ENCODE data around the gene GMDS. TPM values are rescaled to one million over a fixed set of nuclear protein-coding genes. Genes with fewer than 3 reads are reported as not detected.

The GMDS gene
- total RNA-seq, 1 donor from 2014 or later: 30.2 TPM

DNA sequence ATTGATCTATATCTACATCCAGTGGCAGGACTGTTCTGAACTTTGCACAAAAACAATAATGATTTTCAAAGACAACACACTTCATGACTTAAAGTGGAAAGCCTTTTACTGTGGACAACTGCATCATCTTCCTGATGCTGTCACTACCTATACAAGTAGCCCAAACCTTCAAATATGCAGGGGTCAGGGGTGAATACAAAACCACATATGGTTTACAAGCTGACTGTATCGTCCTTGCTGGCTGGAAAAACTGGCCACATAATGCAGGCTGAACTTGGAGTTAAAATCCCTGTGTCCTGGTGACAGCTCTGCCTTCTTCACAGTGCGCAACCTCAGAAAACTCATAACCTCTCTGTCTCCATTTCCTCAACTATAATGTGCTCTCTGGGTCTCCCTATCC, 128.9 kb downstream of the GMDS start:
- H3K4me1 ChIP-seq: no peaks in the 10 kb centered on the region
- no peak for DNase-seq (ENCODE audit: extremely low spot score in 2 of 2)
- H3K27me3 ChIP-seq: no peaks in the 10 kb centered on the region
- no peak overlapping the region for H3K27ac ChIP-seq
- H3K4me3 ChIP-seq: no peak overlapping the region
- H3K9me3 ChIP-seq: no peaks in the 10 kb centered on the region
- no peaks in the 10 kb centered on the region for H3K36me3 ChIP-seq
- TF ChIP-seq POLR2AphosphoS5 (IDR thresholded peaks at IDR 0.05; ENCODE audit: insufficient read depth in 1 of 2, low read depth in 1 of 2) (no peak), POLR2A (IDR thresholded peaks at IDR 0.05) (no peak)
- TF ChIP-seq, protein P1, sequence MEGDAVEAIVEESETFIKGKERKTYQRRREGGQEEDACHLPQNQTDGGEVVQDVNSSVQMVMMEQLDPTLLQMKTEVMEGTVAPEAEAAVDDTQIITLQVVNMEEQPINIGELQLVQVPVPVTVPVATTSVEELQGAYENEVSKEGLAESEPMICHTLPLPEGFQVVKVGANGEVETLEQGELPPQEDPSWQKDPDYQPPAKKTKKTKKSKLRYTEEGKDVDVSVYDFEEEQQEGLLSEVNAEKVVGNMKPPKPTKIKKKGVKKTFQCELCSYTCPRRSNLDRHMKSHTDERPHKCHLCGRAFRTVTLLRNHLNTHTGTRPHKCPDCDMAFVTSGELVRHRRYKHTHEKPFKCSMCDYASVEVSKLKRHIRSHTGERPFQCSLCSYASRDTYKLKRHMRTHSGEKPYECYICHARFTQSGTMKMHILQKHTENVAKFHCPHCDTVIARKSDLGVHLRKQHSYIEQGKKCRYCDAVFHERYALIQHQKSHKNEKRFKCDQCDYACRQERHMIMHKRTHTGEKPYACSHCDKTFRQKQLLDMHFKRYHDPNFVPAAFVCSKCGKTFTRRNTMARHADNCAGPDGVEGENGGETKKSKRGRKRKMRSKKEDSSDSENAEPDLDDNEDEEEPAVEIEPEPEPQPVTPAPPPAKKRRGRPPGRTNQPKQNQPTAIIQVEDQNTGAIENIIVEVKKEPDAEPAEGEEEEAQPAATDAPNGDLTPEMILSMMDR (IDR thresholded peaks at IDR 0.05): no peak
- intact Hi-C loops (cut with DNase I): no loop called here

DNA sequence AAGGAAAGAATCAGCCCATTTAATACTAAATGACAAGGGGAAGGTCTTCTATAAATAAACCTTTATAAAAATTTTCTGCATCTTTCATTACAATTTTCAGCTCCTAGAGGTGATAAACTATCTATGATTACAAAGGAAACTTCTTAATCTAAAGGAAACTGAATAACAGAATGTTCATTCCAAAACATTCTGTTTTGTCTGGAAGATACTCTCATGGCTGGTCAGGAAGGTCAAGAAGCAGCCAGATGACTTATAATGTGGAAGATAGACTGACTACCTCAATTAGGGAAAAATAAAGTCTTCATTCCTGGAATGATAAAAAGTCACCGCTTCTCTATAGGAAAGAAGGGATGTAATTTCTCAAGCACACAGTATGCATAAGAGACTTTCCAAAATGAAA, 131.3 kb downstream of the GMDS start:
- Histone ChIP-seq H3K27me3 (no peaks in the 10 kb centered on the region), H3K27ac (no peak overlapping the region), H3K9me3 (no peaks in the 10 kb centered on the region), H3K4me3 (no peak overlapping the region), H3K4me1 (no peaks in the 10 kb centered on the region), H3K36me3 (no peaks in the 10 kb centered on the region)
- TF ChIP-seq POLR2A (IDR thresholded peaks at IDR 0.05) (no peak), POLR2AphosphoS5 (IDR thresholded peaks at IDR 0.05; ENCODE audit: insufficient read depth in 1 of 2, low read depth in 1 of 2) (no peak)
- TF ChIP-seq, protein P1 (IDR thresholded peaks at IDR 0.05): no peak
- intact Hi-C loops (cut with DNase I): no loop called here
- DNase-seq (ENCODE audit: extremely low spot score in 2 of 2): no peak

DNA sequence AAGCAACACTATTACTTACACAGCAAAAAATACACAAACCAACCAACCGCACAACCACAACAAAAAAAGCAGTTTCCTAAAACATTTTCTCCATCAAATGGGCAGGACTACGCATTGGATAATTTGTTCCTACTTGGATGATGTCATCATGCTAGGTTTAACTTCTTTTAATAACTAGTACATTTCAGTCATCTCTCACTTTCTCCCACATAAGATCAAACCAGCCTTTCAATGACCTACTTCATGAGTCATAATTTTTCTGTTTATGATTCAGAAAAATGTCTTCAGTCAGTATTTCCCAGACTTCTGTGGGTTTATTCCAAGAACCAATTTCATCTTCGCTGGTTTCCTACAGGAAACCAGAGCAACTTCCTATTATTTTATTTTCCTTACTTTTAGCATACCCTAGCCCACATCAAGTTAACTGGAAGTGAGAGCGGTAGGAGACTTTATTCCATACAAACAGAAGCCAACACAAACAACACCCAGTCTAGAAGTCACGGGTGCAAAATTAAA, 134.2 kb downstream of the GMDS start:
- H3K36me3 ChIP-seq: no peaks in the 10 kb centered on the region
- no peak overlapping the region for H3K27ac ChIP-seq
- no peak overlapping the region for H3K4me3 ChIP-seq
- no peaks in the 10 kb centered on the region for H3K4me1 ChIP-seq
- H3K9me3 ChIP-seq: no peaks in the 10 kb centered on the region
- H3K27me3 ChIP-seq: no peaks in the 10 kb centered on the region
- intact Hi-C loops (cut with DNase I): no loop called here
- DNase-seq (ENCODE audit: extremely low spot score in 2 of 2): no peak
- TF ChIP-seq POLR2AphosphoS5 (IDR thresholded peaks at IDR 0.05; ENCODE audit: insufficient read depth in 1 of 2, low read depth in 1 of 2) (peak in 1 of 2 donors; percentile 83), POLR2A (IDR thresholded peaks at IDR 0.05) (no peak)

DNA sequence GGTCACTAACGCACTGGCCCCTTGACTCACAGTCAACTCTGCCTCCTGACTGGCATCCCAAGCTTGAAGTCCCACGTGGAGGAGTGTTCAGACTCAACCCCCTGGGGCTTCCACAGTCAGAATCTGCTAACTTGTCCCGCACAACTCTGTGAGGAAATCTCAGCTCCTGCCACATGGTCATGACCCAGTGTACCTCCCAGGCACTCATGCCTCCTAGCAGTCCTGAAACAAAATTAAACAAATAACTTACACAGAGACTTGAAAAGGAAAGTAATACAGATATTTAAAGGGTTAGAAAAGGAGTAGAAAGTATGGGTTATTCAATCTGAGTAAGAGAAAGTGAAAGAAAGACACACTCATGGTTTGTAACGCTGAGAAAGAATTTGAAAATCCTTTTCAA, 134.9 kb downstream of the GMDS start:
- Histone ChIP-seq H3K36me3 (no peaks in the 10 kb centered on the region), H3K4me1 (no peaks in the 10 kb centered on the region), H3K27me3 (no peaks in the 10 kb centered on the region), H3K9me3 (no peaks in the 10 kb centered on the region), H3K27ac (no peak overlapping the region), H3K4me3 (no peak overlapping the region)
- no peak for TF ChIP-seq POLR2A (IDR thresholded peaks at IDR 0.05)
- TF ChIP-seq, protein P1 (IDR thresholded peaks at IDR 0.05): no peak
- TF ChIP-seq POLR2AphosphoS5 (IDR thresholded peaks at IDR 0.05; ENCODE audit: insufficient read depth in 1 of 2, low read depth in 1 of 2): no peak
- intact Hi-C loops (cut with DNase I): no loop called here
- DNase-seq (ENCODE audit: extremely low spot score in 2 of 2): no peak

DNA sequence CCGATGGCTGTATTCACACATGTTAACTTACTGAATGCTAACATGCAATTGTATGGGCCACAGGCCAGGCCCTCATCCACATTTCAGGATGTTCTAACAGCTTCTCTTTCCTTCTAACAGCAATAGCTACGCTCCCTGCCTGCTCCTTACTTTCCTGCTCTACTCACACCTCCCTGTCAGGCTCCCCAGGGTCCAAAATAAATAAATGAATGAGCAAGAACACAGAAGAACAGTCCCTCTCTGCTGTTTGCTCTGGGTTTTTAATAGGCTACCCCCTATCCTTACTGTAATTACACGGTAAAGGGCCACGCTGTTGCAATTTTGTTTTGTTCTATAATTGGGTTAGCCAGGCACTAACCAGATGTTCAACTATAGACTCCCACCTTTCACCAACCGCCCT, 135.6 kb downstream of the GMDS start:
- intact Hi-C loops (cut with DNase I): loop anchor here (5.0 kb wide), 1 partner anchor 507 kb away; no protein-coding TSS in a partner anchor
- TF ChIP-seq, protein P1 (IDR thresholded peaks at IDR 0.05): no peak
- TF ChIP-seq POLR2A (IDR thresholded peaks at IDR 0.05): no peak
- TF ChIP-seq POLR2AphosphoS5 (IDR thresholded peaks at IDR 0.05; ENCODE audit: insufficient read depth in 1 of 2, low read depth in 1 of 2): no peak
- H3K36me3 ChIP-seq: no peaks in the 10 kb centered on the region
- DNase-seq (ENCODE audit: extremely low spot score in 2 of 2): no peak
- no peak overlapping the region for H3K27ac ChIP-seq
- no peaks in the 10 kb centered on the region for H3K9me3 ChIP-seq
- H3K27me3 ChIP-seq: no peaks in the 10 kb centered on the region
- no peaks in the 10 kb centered on the region for H3K4me1 ChIP-seq
- H3K4me3 ChIP-seq: no peak overlapping the region

Data from vagina (tissue), 2 donors.